Type B pancreatic cell (in vitro differentiated cells): ENCODE results near the gene CEP85L. TPM values are rescaled to one million over a fixed set of nuclear protein-coding genes. Genes with fewer than 3 reads are reported as not detected.

Experiments used
- DNase-seq: peaks from one replicate; pipeline ENCODE4 v3.0.0; 2021; ENCODE audit warnings: mixed read lengths; ENCODE audit not compliant: unreplicated experiment; ENCODE audit errors: extremely low spot score
- H3K27ac Mint-ChIP-seq: 2 replicates; pipeline ENCODE4 v1.8.0; 2021; ENCODE audit warnings: mild to moderate bottlenecking, mixed read lengths
- H3K27me3 Mint-ChIP-seq: 2 replicates; pipeline ENCODE4 v1.8.0; 2021; ENCODE audit warnings: mixed read lengths
- H3K36me3 Mint-ChIP-seq: 2 replicates; pipeline ENCODE4 v1.8.0; 2021; ENCODE audit warnings: mixed read lengths
- H3K4me1 Mint-ChIP-seq: one replicate; pipeline ENCODE4 v1.8.0; 2021; ENCODE audit warnings: mixed read lengths; ENCODE audit not compliant: unreplicated experiment
- H3K4me3 Mint-ChIP-seq: 2 replicates; pipeline ENCODE4 v1.8.0; 2021; ENCODE audit warnings: mild to moderate bottlenecking, mixed read lengths
- H3K9me3 Mint-ChIP-seq: 2 replicates; pipeline ENCODE4 v1.8.0; 2021; ENCODE audit warnings: mixed read lengths
- CTCF ChIP-seq: fragments of 200-600 bp; sonication (generic); conservative IDR thresholded peaks from 2 replicates; pipeline ENCODE4 v1.5.0; 2021; ENCODE audit warnings: antibody characterized with exemption, mild to moderate bottlenecking
- total RNA-seq: library from RNA; stranded (reverse); gene quantifications from 2 replicates; pipeline ENCODE4 v1.2.1, GENCODE V29; 2021; ENCODE audit warnings: low replicate concordance

Gene CEP85L
- total RNA-seq, 1 donor from 2014 or later, result 16.1 TPM

DNA sequence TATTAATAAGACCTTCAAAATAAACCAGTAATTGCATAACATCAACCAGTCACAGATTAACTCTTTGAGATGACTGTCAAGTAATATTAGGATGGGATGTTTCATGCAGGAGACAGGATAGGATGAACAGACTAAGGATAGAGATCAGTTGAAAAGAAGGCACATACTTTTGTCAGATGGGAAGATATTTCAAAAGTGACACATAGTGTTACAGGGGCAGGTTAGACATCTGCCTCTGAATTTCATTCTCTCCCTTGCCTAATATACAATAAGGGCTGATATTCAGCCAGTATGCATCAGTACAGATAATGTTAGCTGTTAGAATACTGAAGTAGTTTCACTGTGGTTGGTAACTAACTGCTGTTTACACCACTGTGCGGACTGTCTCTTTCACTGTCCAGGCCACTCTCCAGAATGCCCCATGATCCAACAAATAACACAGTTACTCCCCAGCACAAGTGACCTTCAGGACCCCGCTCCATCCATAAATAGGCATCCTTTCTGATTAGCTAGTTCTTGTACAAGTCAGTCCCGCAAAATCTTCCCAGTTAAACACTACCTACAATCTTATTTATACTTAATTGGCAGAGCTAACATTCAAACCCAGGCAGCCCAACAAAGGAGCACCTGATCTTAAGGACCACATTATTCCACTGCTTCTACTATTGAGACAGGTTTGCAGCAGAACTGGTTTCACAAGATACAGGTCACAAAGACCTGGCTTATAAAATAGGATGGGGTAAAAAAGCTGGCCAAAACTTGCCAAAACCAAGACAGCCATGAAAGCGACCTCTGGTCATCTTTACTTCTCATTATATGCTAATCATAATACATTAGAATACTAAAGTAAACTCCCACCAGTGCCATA lies 125.2 kb downstream of the CEP85L start:
- Mint-ChIP-seq H3K36me3 (peaks cover 4% of the 10 kb centered on the region), H3K27me3 (no peaks in the 10 kb centered on the region), H3K27ac (no peak overlapping the region), H3K4me3 (no peak overlapping the region), H3K9me3 (peaks cover 7% of the 10 kb centered on the region), H3K4me1 (peaks cover 5% of the 10 kb centered on the region)
- no peak for TF ChIP-seq CTCF
- DNase-seq, result no peak

- H3K4me3 Mint-ChIP-seq, result no peak overlapping the region
- H3K27ac Mint-ChIP-seq, result no peak overlapping the region
- peaks cover 4% of the 10 kb centered on the region for H3K36me3 Mint-ChIP-seq
- H3K4me1 Mint-ChIP-seq, result peaks cover 5% of the 10 kb centered on the region
- H3K9me3 Mint-ChIP-seq, result no peaks in the 10 kb centered on the region
- DNase-seq, result no peak
- no peaks in the 10 kb centered on the region for H3K27me3 Mint-ChIP-seq
- TF ChIP-seq CTCF, result no peak
These were observed 126.7 kb downstream of the CEP85L start for GRCh38 chr6:118524686-118525085.

GRCh38 chr6:118523216-118523615 lies 128.2 kb downstream of the CEP85L start:
- Mint-ChIP-seq H3K4me3 (no peak overlapping the region), H3K27me3 (no peaks in the 10 kb centered on the region), H3K36me3 (peaks cover 4% of the 10 kb centered on the region), H3K4me1 (peaks cover 5% of the 10 kb centered on the region), H3K27ac (no peak overlapping the region), H3K9me3 (no peaks in the 10 kb centered on the region)
- TF ChIP-seq CTCF, result no peak
- DNase-seq, result no peak

DNA sequence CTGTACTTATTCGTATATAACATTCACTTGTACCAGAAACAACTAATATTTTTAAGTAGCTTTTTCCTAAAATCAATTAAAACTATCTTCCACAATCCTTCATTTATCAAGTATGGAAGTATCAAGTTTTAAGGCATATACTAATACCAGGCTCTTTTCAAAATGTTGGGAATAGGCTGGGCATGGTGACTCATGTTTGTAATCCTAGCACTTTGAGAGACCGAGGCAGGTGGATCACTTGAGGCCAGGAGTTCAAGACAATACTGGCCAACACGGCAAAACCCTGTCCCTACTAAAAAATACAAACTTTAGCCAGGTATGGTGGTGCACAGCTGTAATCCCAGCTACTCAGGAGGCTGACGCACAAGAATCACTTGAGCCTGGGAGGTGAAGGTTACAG lies 129.0 kb downstream of the CEP85L start:
- no peak overlapping the region for H3K27ac Mint-ChIP-seq
- no peaks in the 10 kb centered on the region for H3K27me3 Mint-ChIP-seq
- H3K4me3 Mint-ChIP-seq, result no peak overlapping the region
- H3K9me3 Mint-ChIP-seq, result no peaks in the 10 kb centered on the region
- H3K4me1 Mint-ChIP-seq, result peaks cover 5% of the 10 kb centered on the region
- no peak for TF ChIP-seq CTCF
- peaks cover 8% of the 10 kb centered on the region for H3K36me3 Mint-ChIP-seq
- DNase-seq, result no peak

DNA sequence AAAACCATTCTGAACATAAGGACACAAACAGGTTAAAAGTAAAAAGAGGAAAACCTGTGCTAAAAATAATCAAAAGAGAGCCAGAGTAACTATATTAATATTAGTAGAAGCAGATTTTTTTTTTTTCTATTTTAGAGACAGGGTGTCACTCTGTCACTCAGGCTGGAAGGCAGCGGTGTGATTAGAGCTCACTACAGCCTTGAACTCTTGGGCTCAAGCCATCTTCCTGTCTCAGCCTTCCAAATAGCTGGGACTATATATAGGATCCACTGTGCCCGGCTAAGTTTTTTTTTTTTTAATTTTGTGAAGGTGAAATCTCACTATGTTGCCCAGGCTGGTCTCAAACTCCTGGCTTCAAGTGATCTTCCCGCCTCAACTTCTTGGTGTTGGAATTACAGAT lies 136.7 kb downstream of the CEP85L start:
- peaks cover 5% of the 10 kb centered on the region for H3K36me3 Mint-ChIP-seq
- no peaks in the 10 kb centered on the region for H3K9me3 Mint-ChIP-seq
- no peak for DNase-seq
- H3K27ac Mint-ChIP-seq, result no peak overlapping the region
- H3K4me3 Mint-ChIP-seq, result no peak overlapping the region
- TF ChIP-seq CTCF, result no peak
- H3K4me1 Mint-ChIP-seq, result no peaks in the 10 kb centered on the region
- no peaks in the 10 kb centered on the region for H3K27me3 Mint-ChIP-seq
